ENCODE measurements around the gene PLXDC2.

PLXDC2 gene

GRCh38 chr10:19906108-19906791, 90.0 kb downstream of the PLXDC2 start:
- in situ Hi-C loops (cut with HindIII; ENCODE audit: low sequenced_read_pairs) = no loop called here

- in situ Hi-C loops (cut with HindIII; ENCODE audit: low sequenced_read_pairs) = no loop called here
Observed at GRCh38 chr10:19908991-19909696, 92.9 kb downstream of the PLXDC2 start.

- in situ Hi-C loops (cut with HindIII; ENCODE audit: low sequenced_read_pairs) = no loop called here
Observed at GRCh38 chr10:19911886-19912285, 95.7 kb downstream of the PLXDC2 start.

DNA sequence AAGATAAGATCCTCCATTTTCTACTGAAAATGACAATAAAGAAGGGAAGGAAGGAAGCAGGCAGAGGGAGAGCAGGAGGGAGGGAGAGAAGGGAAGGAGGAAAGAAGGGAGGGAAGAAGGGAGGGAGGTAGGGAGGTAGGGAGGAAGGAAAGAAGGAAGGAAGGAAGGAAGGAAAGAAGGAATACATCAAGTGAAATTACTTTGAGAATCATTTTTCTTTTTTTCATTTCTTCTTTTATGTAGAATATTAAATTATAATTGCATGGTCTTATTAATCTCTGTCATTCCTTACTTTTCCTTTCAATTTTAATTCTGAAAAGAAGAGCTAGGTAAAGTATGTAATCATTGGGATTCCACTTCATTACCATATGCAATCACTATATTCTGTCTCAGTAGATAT, 97.8 kb downstream of the PLXDC2 start:
- in situ Hi-C loops (cut with HindIII; ENCODE audit: low sequenced_read_pairs) = no loop called here

- in situ Hi-C loops (cut with HindIII; ENCODE audit: low sequenced_read_pairs) = no loop called here
Observed at GRCh38 chr10:19915125-19915524, 98.9 kb downstream of the PLXDC2 start.

DNA sequence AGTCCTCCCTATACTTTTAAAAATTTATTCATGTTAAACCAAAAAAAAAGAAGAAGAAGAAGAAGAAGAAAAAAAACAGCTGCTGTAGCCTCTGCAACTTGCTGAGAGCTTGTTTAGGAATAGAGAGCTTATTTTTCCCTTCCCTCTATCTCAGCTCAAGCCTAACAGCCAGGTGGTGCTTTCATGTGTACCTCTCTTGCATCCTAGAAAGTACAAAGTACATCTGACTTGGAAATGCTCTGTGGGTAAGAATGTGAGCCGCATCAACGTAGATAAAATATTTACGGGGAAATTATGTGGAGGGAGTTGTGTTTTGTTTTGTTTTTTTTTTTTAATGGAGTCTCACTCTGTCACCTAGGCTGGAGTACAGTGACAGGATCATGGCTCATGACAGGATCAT, 99.6 kb downstream of the PLXDC2 start:
- in situ Hi-C loops (cut with HindIII; ENCODE audit: low sequenced_read_pairs) = no loop called here

DNA sequence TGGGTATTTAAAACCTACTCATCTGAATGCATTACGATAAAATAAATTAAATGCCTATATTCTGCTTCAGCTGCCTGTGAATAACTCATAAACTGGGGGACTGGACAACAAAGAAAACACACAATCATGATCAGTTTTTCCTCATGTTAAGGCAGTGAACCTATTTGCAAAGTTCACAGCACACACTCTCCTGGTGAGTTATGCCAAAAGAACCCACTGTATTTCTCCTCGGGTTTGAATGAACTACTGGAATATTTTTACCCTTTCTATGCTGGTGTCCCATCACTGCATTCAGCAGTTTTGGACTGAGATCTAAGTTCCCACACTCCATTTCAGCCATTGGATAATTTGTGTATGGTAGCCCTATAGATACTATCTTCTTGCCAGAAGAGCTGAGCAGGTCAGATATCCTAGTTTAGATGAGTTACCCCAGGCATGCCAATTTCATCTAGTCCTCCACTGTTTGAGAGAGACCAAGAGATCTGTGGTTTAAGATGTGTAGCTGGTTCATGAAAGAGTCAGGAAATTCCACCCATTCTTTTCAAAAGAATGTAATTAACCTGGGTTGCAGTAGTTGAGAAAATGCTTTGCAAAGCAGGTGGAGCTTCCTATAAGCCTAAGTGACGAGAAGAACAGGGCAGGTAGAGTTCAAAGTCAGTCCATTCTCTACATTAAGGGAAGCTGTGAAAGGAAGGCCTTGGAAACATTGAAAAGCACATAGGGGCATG, 101.7 kb downstream of the PLXDC2 start:
- in situ Hi-C loops (cut with HindIII; ENCODE audit: low sequenced_read_pairs) = no loop called here

DNA sequence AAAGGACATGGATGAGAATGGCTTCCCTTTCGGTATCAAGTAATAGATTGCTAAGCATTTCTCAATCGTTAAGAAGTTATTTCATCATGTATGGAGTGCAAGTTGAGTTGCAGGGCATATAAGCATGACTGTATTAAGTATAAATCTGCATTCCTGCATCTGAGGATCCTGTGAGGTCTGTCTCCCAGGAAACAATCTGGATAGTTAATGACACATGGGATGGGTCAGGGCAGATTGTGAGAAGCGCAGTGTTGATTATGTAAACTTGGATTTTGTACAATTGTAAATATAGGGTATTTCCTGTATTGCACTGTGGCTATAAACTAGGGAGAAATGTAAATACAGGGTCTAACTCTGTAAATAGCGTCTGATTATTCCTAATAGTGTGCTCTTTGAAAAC, 102.6 kb downstream of the PLXDC2 start:
- in situ Hi-C loops (cut with HindIII; ENCODE audit: low sequenced_read_pairs) = no loop called here

DNA sequence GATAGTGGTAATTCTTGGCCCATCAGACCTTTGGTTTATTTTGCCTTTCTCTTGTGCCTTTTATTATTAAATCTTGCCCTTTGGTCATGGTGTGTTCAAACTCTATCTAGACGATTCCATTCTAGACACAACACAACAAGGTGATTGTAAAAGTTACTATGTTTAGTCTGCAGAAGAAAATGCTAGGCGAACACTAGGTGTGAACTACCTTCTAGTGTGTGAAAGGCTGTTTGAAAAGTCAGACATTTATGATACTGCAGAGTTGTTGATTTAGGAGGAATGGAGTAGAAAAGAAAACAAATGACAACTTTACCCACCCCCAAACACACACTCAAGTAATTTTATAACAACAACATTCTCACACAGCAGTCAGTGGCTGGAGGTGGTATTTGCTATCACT, 103.4 kb downstream of the PLXDC2 start:
- in situ Hi-C loops (cut with HindIII; ENCODE audit: low sequenced_read_pairs) = no loop called here

DNA sequence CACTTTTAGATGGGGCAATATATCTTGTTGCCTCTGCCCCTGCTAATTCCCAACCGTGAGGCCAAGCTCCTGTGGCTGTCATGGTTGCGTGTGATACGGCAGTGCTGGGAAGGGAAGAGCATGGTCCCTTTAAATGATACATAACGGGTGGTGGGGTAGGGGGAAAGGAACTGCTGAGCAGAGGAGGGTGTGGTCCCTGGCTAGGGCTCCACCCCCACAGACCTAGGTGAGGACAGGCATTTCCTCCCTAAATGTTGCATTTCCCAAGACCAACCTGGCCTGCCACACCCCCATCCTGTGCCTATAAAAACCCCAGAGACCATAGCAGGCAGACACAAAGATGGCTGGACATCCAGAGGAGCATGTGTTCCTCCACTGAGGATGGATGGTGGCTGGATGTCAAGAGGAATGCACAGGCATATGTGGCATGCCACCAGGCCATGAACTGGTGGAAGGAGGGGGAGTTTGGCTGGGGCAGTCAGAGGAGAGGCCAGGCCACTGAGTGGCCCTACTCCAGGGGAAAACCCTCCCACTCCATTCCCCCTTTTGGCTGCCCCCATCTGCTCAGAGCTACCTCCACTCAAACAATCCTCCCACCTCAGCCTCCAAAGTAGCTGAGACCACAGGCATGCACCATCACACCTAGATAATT, 104.0 kb downstream of the PLXDC2 start:
- in situ Hi-C loops (cut with HindIII; ENCODE audit: low sequenced_read_pairs) = no loop called here

- in situ Hi-C loops (cut with HindIII; ENCODE audit: low sequenced_read_pairs) = no loop called here
Observed at GRCh38 chr10:19921300-19922140, 105.3 kb downstream of the PLXDC2 start.

DNA sequence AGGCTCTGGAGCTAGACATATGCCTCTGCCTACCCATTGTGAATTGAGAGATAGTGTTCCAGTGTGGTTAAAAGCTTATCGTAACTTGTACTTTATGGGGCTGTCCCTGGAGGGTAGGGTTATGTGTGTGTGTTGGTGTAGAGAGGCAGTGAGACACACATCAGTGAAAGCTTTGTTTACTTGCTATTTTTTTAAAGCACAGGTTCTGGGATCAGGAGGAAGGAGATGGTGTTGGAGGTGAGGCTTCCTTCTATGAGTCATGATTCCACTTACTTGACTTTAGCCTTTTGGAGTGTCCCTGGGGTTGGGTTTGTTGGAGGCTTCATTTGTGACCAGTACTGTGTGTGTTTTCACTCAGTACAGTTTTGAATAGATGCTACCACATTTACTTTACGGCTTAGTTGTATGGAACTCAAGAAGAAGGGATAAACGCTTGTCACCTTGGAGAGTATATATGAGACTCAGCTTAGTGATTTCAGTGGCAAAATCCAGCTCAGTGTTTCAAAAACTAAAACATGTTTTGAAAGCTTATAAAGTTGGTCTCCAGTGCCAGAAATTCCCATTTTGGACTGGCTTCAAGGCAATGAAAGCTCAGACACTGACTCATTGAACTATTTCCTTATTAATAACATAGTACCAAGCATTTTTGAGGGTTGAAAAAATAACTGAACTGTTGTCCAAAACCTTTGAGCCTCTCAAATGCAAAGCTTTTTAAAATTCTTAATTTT, 106.2 kb downstream of the PLXDC2 start:
- in situ Hi-C loops (cut with HindIII; ENCODE audit: low sequenced_read_pairs) = no loop called here

GRCh38 chr10:19925064-19925463, 108.8 kb downstream of the PLXDC2 start:
- in situ Hi-C loops (cut with HindIII; ENCODE audit: low sequenced_read_pairs) = no loop called here

DNA sequence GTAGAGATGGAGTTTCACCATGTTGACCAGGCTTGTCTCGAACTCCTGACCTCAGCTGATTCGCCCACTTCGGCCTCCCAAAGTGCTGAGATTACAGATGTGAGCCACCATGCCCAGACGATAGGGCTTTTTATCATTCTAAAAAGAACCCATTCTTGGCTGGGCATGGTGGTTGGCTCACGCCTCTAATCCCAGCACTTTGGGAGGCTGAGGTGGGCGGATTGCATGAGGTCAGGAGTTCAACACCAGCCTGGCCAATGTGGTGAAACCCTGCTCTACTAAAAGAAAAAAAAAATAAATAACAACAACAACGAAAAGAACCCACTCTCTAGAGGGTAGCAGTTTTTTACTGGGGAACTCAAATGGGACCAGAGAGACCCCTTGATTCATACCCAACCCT, 112.7 kb downstream of the PLXDC2 start:
- in situ Hi-C loops (cut with HindIII; ENCODE audit: low sequenced_read_pairs) = no loop called here

- in situ Hi-C loops (cut with HindIII; ENCODE audit: low sequenced_read_pairs) = no loop called here
Observed at GRCh38 chr10:19929506-19930140, 113.4 kb downstream of the PLXDC2 start.

DNA sequence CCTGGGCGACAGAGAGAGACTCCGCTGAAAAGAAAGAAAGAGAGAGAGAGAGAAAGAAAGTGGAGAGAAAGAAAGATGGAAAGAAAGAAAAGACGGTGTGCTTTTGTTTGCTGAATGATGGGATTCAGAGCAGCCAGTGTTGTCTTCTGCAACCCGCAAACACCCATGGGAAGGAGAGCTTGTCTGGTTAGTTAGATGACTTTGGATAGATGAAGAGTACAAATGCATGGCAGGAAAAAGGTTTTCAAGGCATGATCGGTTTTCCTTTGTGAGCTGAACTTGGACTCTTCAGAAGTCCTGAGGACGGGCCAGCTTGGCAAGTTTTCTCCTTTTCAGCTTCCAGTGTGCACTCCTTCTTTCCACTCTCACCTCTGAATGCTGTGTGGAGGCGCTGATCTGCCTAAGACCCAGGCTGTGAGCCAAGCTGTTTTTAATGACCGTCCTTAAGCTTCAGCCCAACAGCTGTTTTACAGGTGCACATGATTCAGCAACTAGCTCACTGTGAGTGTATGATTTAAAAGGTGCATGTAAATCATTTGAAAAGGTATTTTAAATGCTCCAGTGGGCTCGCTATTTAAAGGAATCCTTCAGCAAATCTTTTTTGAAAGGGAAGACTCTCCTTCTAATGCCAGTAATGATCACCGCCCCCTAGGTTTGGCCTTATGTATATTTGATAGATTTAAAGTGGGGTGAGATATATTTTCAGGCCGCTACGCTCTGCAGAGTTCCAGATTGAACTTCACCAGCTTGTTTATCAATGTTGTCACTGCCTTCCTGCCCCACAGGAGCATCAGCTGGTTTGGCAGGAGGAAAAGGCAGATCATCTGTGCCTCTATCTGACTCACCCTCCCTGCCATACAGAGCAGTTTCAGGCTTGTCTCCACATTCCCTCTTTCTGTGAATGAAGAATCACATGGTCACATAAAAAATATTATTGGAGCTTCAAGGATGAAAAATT, 115.0 kb downstream of the PLXDC2 start:
- in situ Hi-C loops (cut with HindIII; ENCODE audit: low sequenced_read_pairs) = no loop called here

DNA sequence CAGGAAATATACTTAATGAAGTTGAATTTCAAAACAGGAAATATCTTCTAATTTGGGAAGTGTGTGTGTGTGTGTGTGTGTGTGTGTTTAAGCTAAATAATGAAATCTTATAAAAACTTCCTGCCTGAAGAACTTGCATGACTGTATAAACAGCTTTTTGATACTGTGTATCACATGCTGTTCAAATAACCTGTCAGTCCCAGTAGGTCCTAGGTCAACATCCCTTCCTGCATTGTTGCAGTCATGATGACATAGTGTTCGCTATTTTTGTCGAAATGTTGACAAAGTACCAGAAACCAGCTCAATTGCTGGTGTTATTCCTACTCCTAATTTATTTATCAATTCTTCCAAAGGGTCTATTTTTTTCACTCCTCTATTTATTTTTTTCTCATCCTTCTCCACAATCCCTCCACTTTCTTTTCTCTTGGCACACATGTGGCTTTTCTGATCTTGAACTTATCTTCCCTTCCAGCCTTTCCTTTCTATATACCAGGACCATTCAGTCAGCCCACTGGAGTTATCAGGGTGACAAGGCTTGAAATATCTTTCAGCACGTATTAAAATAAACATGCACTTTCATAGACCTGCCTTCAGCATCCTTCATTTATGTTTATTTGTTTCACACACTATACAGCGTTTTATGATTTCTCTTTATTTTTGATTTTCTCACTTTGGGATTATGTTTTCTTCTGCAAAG, 115.8 kb downstream of the PLXDC2 start:
- in situ Hi-C loops (cut with HindIII; ENCODE audit: low sequenced_read_pairs) = no loop called here
